Esophagus squamous epithelium (tissue), 5 donors: ENCODE data around the gene NUDT6. TPM values are rescaled to one million over a fixed set of nuclear protein-coding genes. Genes with fewer than 3 reads are reported as not detected.
"Not testable (repeated sequence)": the region's sequence is repeated elsewhere in the genome, so short reads cannot be mapped to it uniquely, and the experiment has no call there.

ENCODE experiments used
- DNase-seq: peaks from one replicate; lab custom pipeline; 2025; lab: John Stamatoyannopoulos, UW
- H3K27ac ChIP-seq, 4 donors: fragments of 200-600 bp; sonication (generic); one replicate each; pipeline ENCODE4 v1.5.1; 2016 to 2019; ENCODE audit warnings: mild to moderate bottlenecking in 1 of 4
- H3K27me3 ChIP-seq, 4 donors: fragments of 200-600 bp; sonication (generic); 1 replicate in 3 of 4; 2 replicates in 1 of 4; pipeline versions ENCODE4 v1.5.1 to v1.6.0; 2017 to 2021; ENCODE audit warnings: antibody characterized with exemption in 1 of 4
- H3K36me3 ChIP-seq, 3 donors: fragments of 200-600 bp; sonication (generic); one replicate each; pipeline ENCODE4 v1.5.1; 2016 to 2019
- H3K4me1 ChIP-seq, 3 donors: fragments of 200-600 bp; sonication (generic); one replicate each; pipeline ENCODE4 v1.5.1; 2017 to 2019
- H3K4me3 ChIP-seq, 4 donors: fragments of 200-600 bp; sonication (generic); 1 replicate in 3 of 4; 2 replicates in 1 of 4; pipeline ENCODE4 v1.5.1; 2016 to 2019; ENCODE audit warnings: mild to moderate bottlenecking in 2 of 4, moderate library complexity in 1 of 4
- H3K9me3 ChIP-seq, 3 donors: fragments of 200-600 bp; sonication (generic); one replicate each; pipeline ENCODE4 v1.5.1; 2016 to 2019
- CTCF ChIP-seq, 6 experiments: fragments of 450-650 bp in 4 of 6; fragments of 200-600 bp in 2 of 6; sonication (generic) in 2 of 6; IDR thresholded peaks; one replicate each; pipeline ENCODE4 v1.5.1; 2016 to 2019; ENCODE audit warnings: antibody characterized with exemption in 6 of 6, mild to moderate bottlenecking in 4 of 6, moderate library complexity in 4 of 6
- POLR2A ChIP-seq, 4 donors: fragments of 450-650 bp; IDR thresholded peaks; one replicate each; pipeline ENCODE4 v1.6.1; 2017; ENCODE audit warnings: antibody characterized with exemption in 4 of 4, mild to moderate bottlenecking in 4 of 4, moderate library complexity in 3 of 4
- WGBS, 2 donors: methylation state at CpG; one replicate each; pipeline ENCODE4 v1.1.5; 2018; 5-methylcytosine and 5-hydroxymethylcytosine counted together
- intact Hi-C: fragments of 100-400 bp; cut with DNase I; formaldehyde crosslinking; loops from one replicate; pipeline ENCODE4 v1.15.0; 2022
- total RNA-seq, 4 donors: library from RNA; depleted of rRNA; stranded (reverse); fragments of >200 nt; gene quantifications; one replicate each; pipeline ENCODE4 v1.1.0, GENCODE V29; 2016
- donor health status: DM: yes; HTN: yes; CAD: no.

The NUDT6 gene
- total RNA-seq, 4 donors from 2014 or later = 1.8 to 8.8 (median 4.3) TPM

- WGBS, 2 donors = 96 to 97% methylated on average over 2 to 3 of the region's 3 CpGs
- H3K36me3 ChIP-seq = peaks cover 0 to 53% (median 14%) of the 10 kb centered on the region in 3 donors
Observed at GRCh38 chr4:122953924-122954323, 31.5 kb upstream of the NUDT6 start.

GRCh38 chr4:122952028-122952427 is 29.6 kb upstream of the NUDT6 start:
- Histone ChIP-seq H3K36me3 (peaks cover 5 to 72% (median 14%) of the 10 kb centered on the region in 3 donors), H3K27ac (no peak overlapping the region), H3K27me3 (no peaks in the 10 kb centered on the region), H3K9me3 (no peaks in the 10 kb centered on the region), H3K4me3 (no peak overlapping the region), H3K4me1 (no peaks in the 10 kb centered on the region)
- TF ChIP-seq CTCF (IDR thresholded peaks at IDR 0.05) = no peak
- no peak for TF ChIP-seq POLR2A (IDR thresholded peaks at IDR 0.05)
- 98 to 100% methylated on average over 4 of the region's 4 CpGs for WGBS, 2 donors
- intact Hi-C loops = no loop called here
- DNase-seq = no peak

More at GRCh38 chr4:122953924-122954323, 31.5 kb upstream of the NUDT6 start:
- intact Hi-C loops = no loop called here
- H3K27me3 ChIP-seq = no peaks in the 10 kb centered on the region
- no peak overlapping the region for H3K27ac ChIP-seq
- H3K4me3 ChIP-seq = no peak overlapping the region
- no peaks in the 10 kb centered on the region for H3K4me1 ChIP-seq
- TF ChIP-seq CTCF (IDR thresholded peaks at IDR 0.05) (no peak), POLR2A (IDR thresholded peaks at IDR 0.05) (no peak)
- no peaks in the 10 kb centered on the region for H3K9me3 ChIP-seq
- DNase-seq = no peak

- intact Hi-C loops = no loop called here
- Histone ChIP-seq H3K27me3 (no peaks in the 10 kb centered on the region), H3K9me3 (no peaks in the 10 kb centered on the region), H3K36me3 (peaks cover 5 to 86% (median 14%) of the 10 kb centered on the region in 3 donors), H3K4me1 (no peaks in the 10 kb centered on the region), H3K27ac (no peak overlapping the region), H3K4me3 (no peak overlapping the region)
- no peak for TF ChIP-seq POLR2A (IDR thresholded peaks at IDR 0.05)
- no peak for TF ChIP-seq CTCF (IDR thresholded peaks at IDR 0.05)
- WGBS, 2 donors = 92 to 96% methylated on average over 4 of the region's 4 CpGs
- no peak for DNase-seq
Observed at GRCh38 chr4:122948671-122949070, 26.3 kb upstream of the NUDT6 start.

- no peak for TF ChIP-seq CTCF (IDR thresholded peaks at IDR 0.05)
- no peak for TF ChIP-seq POLR2A (IDR thresholded peaks at IDR 0.05)
- Histone ChIP-seq H3K9me3 (no peaks in the 10 kb centered on the region), H3K4me3 (no peak overlapping the region), H3K27me3 (no peaks in the 10 kb centered on the region), H3K36me3 (peaks cover 5 to 66% (median 14%) of the 10 kb centered on the region in 3 donors), H3K27ac (no peak overlapping the region), H3K4me1 (no peaks in the 10 kb centered on the region)
- DNase-seq = no peak
- intact Hi-C loops = no loop called here
- 91 to 100% methylated on average over 1 of the region's 1 CpG for WGBS, 2 donors
Observed at GRCh38 chr4:122946142-122946541, 23.7 kb upstream of the NUDT6 start.

- H3K27me3 ChIP-seq, H3K4me3 ChIP-seq, DNase-seq, H3K9me3 ChIP-seq, H3K27ac ChIP-seq, intact Hi-C loops, H3K4me1 ChIP-seq: not testable (repeated sequence)
- 98 to 100% methylated on average over 6 to 7 of the region's 17 CpGs for WGBS, 2 donors
- H3K36me3 ChIP-seq = peaks cover 5 to 56% (median 7%) of the 10 kb centered on the region in 3 donors
Observed at GRCh38 chr4:122945136-122945535, 22.7 kb upstream of the NUDT6 start.

GRCh38 chr4:122932763-122933162 is 10.4 kb upstream of the NUDT6 start:
- Histone ChIP-seq H3K4me3 (no peak overlapping the region), H3K36me3 (peaks cover 0 to 84% (median 6%) of the 10 kb centered on the region in 3 donors), H3K4me1 (no peaks in the 10 kb centered on the region), H3K27me3 (no peaks in the 10 kb centered on the region), H3K9me3 (no peaks in the 10 kb centered on the region), H3K27ac (no peak overlapping the region)
- DNase-seq = no peak
- intact Hi-C loops = loop anchor here (5.0 to 10.0 kb wide), 2 partner anchors 175 to 328 kb away; no protein-coding TSS in a partner anchor
- no peak for TF ChIP-seq POLR2A (IDR thresholded peaks at IDR 0.05)
- TF ChIP-seq CTCF (IDR thresholded peaks at IDR 0.05) = no peak
